GM12874 (cell line): ENCODE data around the gene CLEC4M.

Experiments used
- TF ChIP-seq, protein P1 (sequence below): IDR thresholded peaks from 2 replicates; pipeline ENCODE4 v1.5.1; 2011; ENCODE audit warnings: low read depth, mild to moderate bottlenecking, control low read depth, low read length, moderate library complexity; ENCODE audit not compliant: insufficient read depth

The CLEC4M gene, protein sequence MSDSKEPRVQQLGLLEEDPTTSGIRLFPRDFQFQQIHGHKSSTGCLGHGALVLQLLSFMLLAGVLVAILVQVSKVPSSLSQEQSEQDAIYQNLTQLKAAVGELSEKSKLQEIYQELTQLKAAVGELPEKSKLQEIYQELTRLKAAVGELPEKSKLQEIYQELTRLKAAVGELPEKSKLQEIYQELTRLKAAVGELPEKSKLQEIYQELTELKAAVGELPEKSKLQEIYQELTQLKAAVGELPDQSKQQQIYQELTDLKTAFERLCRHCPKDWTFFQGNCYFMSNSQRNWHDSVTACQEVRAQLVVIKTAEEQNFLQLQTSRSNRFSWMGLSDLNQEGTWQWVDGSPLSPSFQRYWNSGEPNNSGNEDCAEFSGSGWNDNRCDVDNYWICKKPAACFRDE

DNA sequence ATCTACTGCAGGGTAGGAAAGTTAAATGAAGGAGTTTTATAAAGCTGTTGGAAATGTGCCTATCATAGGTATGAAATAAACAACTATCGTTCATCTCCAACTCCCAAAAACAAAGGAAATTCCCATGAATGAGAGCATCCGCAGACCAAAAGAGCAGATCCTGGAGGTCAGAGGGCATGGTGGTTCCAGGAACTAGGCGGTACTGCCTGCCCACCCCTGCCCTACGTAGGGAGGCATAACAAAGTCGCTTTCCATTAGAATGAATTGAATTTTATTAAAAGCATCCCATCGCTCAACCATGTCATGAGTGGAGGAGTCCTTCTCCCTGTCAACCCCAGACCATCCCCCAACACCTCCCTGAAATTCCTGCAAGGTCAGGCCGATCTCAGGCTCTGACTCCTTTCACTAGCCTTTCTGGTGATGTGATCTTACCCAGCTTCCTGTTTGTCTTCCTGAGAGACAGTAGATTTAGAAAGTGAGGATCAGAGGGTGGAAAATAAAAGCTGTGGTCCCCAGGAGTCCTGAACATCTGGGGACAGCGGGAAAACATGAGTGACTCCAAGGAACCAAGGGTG is at the start of gene CLEC4M:
CLEC4M (plus strand) TSS at position 525 of the 575 bp plus-strand sequence; CDS start at position 549, 24 bp downstream.
- TF ChIP-seq, protein P1, sequence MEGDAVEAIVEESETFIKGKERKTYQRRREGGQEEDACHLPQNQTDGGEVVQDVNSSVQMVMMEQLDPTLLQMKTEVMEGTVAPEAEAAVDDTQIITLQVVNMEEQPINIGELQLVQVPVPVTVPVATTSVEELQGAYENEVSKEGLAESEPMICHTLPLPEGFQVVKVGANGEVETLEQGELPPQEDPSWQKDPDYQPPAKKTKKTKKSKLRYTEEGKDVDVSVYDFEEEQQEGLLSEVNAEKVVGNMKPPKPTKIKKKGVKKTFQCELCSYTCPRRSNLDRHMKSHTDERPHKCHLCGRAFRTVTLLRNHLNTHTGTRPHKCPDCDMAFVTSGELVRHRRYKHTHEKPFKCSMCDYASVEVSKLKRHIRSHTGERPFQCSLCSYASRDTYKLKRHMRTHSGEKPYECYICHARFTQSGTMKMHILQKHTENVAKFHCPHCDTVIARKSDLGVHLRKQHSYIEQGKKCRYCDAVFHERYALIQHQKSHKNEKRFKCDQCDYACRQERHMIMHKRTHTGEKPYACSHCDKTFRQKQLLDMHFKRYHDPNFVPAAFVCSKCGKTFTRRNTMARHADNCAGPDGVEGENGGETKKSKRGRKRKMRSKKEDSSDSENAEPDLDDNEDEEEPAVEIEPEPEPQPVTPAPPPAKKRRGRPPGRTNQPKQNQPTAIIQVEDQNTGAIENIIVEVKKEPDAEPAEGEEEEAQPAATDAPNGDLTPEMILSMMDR, result no peak

DNA sequence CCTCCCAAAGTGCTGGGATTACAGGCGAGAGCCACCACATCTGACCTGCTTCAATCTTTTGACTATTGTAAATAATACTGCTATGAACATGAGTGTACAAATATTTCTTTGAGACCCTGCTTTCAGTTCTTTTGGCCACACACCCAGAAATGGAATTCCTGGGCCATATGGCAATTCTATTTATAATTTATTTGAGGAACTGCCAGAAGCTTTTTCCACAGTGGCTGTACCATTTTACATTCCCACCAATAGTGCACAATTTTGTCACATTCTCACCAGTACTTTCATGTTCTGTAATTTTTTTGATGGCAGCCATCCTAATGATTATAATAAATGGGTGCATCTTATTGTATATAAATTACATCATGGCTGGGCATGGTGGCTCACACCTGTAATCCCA is 47.4 kb upstream of the CLEC4M start:
- TF ChIP-seq, protein P1, result no peak

DNA sequence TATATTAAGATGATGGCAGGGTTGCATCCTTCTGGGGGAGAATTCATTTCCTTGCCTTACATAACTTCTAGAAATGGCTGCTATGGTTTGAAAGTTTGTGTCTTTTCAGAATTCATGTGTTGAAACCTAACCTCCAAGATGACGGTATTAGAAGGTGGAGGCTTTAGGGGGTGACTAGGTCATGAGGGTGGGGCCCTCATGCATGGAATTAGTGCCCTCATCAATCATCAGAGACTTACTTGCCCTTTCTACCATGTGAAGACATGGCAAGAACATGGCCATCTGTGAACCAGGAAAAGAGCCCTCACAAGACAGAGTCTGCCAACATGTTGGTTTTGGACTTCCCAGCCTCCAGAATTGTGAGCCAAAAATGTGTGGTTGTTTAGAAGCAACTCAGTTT is 46.3 kb upstream of the CLEC4M start:
- TF ChIP-seq, protein P1, result no peak

GRCh38 chr19:7718668-7719067 is 44.4 kb upstream of the CLEC4M start:
- TF ChIP-seq, protein P1, result no peak

DNA sequence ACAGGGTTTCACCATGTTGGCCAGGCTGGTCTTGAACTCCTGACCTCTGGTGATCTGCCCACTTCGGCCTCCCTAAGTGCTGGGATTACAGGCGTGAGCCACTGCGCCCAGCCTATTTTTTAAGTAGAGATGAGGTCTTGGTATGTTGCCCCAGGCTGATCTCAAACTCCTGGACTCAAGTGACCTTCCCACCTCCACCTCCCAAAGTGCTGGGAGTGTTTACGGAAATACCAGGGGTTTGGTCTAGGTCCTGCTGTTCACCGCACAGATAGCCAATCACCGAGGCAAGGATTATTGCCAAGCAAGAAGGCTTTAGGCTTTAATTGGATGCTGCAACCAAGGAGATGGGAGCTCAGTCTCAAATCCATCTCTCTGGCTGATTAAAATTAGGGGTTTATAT is 42.7 kb upstream of the CLEC4M start:
- TF ChIP-seq, protein P1, result no peak

GRCh38 chr19:7722231-7722651 is 40.8 kb upstream of the CLEC4M start:
- TF ChIP-seq, protein P1, result no peak

GRCh38 chr19:7725791-7726190 is 37.3 kb upstream of the CLEC4M start:
- TF ChIP-seq, protein P1, result no peak
